H9 (cell line): ENCODE data around the gene FOXO6. TPM values are rescaled to one million over a fixed set of nuclear protein-coding genes. Genes with fewer than 3 reads are reported as not detected.

ENCODE experiments used
- DNase-seq: peaks from one replicate; pipeline ENCODE4 v3.0.0-alpha.2; 2017
- H2AFZ ChIP-seq: one replicate; pipeline ENCODE4 v1.6.1; 2013; ENCODE audit warnings: mild to moderate bottlenecking, low read length, control low read depth, moderate library complexity
- H2AK5ac ChIP-seq: 2 replicates; pipeline ENCODE4 v1.6.1; 2013; ENCODE audit warnings: low read length, control low read depth, mixed read lengths; ENCODE audit not compliant: insufficient read length
- H2BK120ac ChIP-seq: one replicate; pipeline ENCODE4 v1.6.1; 2013; ENCODE audit warnings: low read depth, mild to moderate bottlenecking, low read length, control low read depth, inconsistent platforms; ENCODE audit not compliant: poor library complexity, severe bottlenecking
- H2BK12ac ChIP-seq: 2 replicates; pipeline ENCODE4 v1.6.1; 2013; ENCODE audit warnings: low read length, control low read depth, mixed read lengths, low read depth; ENCODE audit not compliant: insufficient read length
- H2BK15ac ChIP-seq: 2 replicates; pipeline ENCODE4 v1.6.1; 2013; ENCODE audit warnings: low read depth, low read length, control low read depth
- H2BK20ac ChIP-seq: one replicate; pipeline ENCODE4 v1.6.1; 2013; ENCODE audit warnings: low read depth, mild to moderate bottlenecking, low read length, control low read depth, inconsistent platforms; ENCODE audit not compliant: poor library complexity, severe bottlenecking
- H2BK5ac ChIP-seq: 2 replicates; pipeline ENCODE4 v1.6.1; 2013; ENCODE audit warnings: low read length, control low read depth, mixed read lengths; ENCODE audit not compliant: insufficient read length
- H3K14ac ChIP-seq: 2 replicates; pipeline ENCODE4 v1.6.1; 2013; ENCODE audit warnings: low read length, control low read depth; ENCODE audit not compliant: insufficient read depth
- H3K18ac ChIP-seq: 2 replicates; pipeline ENCODE4 v1.6.1; 2013; ENCODE audit warnings: low read depth, mild to moderate bottlenecking, mixed read lengths, low read length, control low read depth; ENCODE audit not compliant: insufficient read length
- H3K23ac ChIP-seq: 2 replicates; pipeline ENCODE4 v1.6.1; 2013; ENCODE audit warnings: low read length, control low read depth, mixed read lengths, low read depth; ENCODE audit not compliant: insufficient read length
- H3K23me2 ChIP-seq: 2 replicates; pipeline ENCODE4 v1.6.1; 2013; ENCODE audit warnings: low read depth, mild to moderate bottlenecking, mixed read lengths, low read length, control low read depth; ENCODE audit not compliant: insufficient read length, poor library complexity, severe bottlenecking
- H3K27ac ChIP-seq: 2 replicates; pipeline ENCODE4 v1.5.1; 2013; ENCODE audit warnings: low read length, control low read depth, mixed read lengths, low read depth; ENCODE audit not compliant: insufficient read length
- H3K27me3 ChIP-seq: 2 replicates; pipeline ENCODE4 v1.6.1; 2013; ENCODE audit warnings: low read length, control low read depth, inconsistent platforms; ENCODE audit not compliant: insufficient read depth
- H3K4ac ChIP-seq: 2 replicates; pipeline ENCODE4 v1.6.1; 2013; ENCODE audit warnings: low read depth, mild to moderate bottlenecking, control low read depth, inconsistent platforms, low read length, moderate library complexity
- H3K4me1 ChIP-seq: 2 replicates; pipeline ENCODE4 v1.6.1; 2013; ENCODE audit warnings: low read length, control low read depth, inconsistent platforms; ENCODE audit not compliant: insufficient read depth
- H3K4me2 ChIP-seq: 2 replicates; pipeline ENCODE4 v1.6.1; 2013; ENCODE audit warnings: low read length, control low read depth, mixed read lengths; ENCODE audit not compliant: insufficient read length, insufficient read depth
- H3K56ac ChIP-seq: 2 replicates; pipeline ENCODE4 v1.6.1; 2013; ENCODE audit warnings: low read depth, mild to moderate bottlenecking, mixed read lengths, low read length, control low read depth; ENCODE audit not compliant: insufficient read length
- H3K79me1 ChIP-seq: 2 replicates; pipeline ENCODE4 v1.6.1; 2013; ENCODE audit warnings: low read depth, mild to moderate bottlenecking, moderate library complexity, low read length, control low read depth, inconsistent platforms; ENCODE audit not compliant: insufficient read depth, poor library complexity, severe bottlenecking
- H3K79me2 ChIP-seq: 2 replicates; pipeline ENCODE4 v1.6.1; 2013; ENCODE audit warnings: low read length, control low read depth, inconsistent platforms; ENCODE audit not compliant: insufficient read depth
- H3K9ac ChIP-seq: 2 replicates; pipeline ENCODE4 v1.6.1; 2013; ENCODE audit warnings: low read length, control low read depth, mixed read lengths; ENCODE audit not compliant: insufficient read length; ENCODE audit errors: extremely low read depth
- H3K9me3 ChIP-seq: one replicate; pipeline ENCODE4 v1.6.1; 2013; ENCODE audit warnings: low read depth, low read length, inconsistent platforms; ENCODE audit not compliant: control insufficient read depth
- H3T11ph ChIP-seq: one replicate; pipeline ENCODE4 v1.6.1; 2013; ENCODE audit warnings: mild to moderate bottlenecking, low read length, control low read depth, inconsistent platforms
- H4K20me1 ChIP-seq: one replicate; pipeline ENCODE4 v1.6.1; 2013; ENCODE audit not compliant: control insufficient read depth, insufficient read length, insufficient read depth
- H4K5ac ChIP-seq: 2 replicates; pipeline ENCODE4 v1.6.1; 2013; ENCODE audit warnings: low read depth, mild to moderate bottlenecking, mixed read lengths, low read length, control low read depth; ENCODE audit not compliant: insufficient read length
- H4K8ac ChIP-seq: replicated peaks from 2 replicates; pipeline ENCODE4 v1.6.1; 2013; ENCODE audit warnings: low read length, control low read depth, mixed read lengths, low read depth; ENCODE audit not compliant: insufficient read length
- H4K91ac ChIP-seq: 2 replicates; pipeline ENCODE4 v1.6.1; 2013; ENCODE audit warnings: low read depth, mild to moderate bottlenecking, moderate library complexity, mixed read lengths, low read length, control low read depth; ENCODE audit not compliant: insufficient read length
- H3K27ac Mint-ChIP-seq, 3 experiments: 2 replicates in 2 of 3; 3 replicates in 1 of 3; pipeline ENCODE4 v1.8.0; 2020 to 2021; ENCODE audit warnings: mixed read lengths in 3 of 3, mild to moderate bottlenecking in 1 of 3, moderate library complexity in 1 of 3
- H3K27me3 Mint-ChIP-seq: 2 replicates; pipeline ENCODE4 v1.8.0; 2021; ENCODE audit warnings: low read depth, mild to moderate bottlenecking, moderate library complexity, mixed read lengths
- H3K36me3 Mint-ChIP-seq, 3 experiments: 2 replicates in 2 of 3; 3 replicates in 1 of 3; pipeline ENCODE4 v1.8.0; 2020 to 2021; ENCODE audit warnings: low read depth in 3 of 3, mixed read lengths in 3 of 3; ENCODE audit not compliant: insufficient read depth in 1 of 3
- H3K4me1 Mint-ChIP-seq, 2 experiments: 2 replicates each; pipeline ENCODE4 v1.8.0; 2020; ENCODE audit warnings: mixed read lengths in 2 of 2
- H3K4me3 Mint-ChIP-seq, 2 experiments: 2 replicates in 1 of 2; 3 replicates in 1 of 2; pipeline ENCODE4 v1.8.0; 2020 to 2021; ENCODE audit warnings: mild to moderate bottlenecking in 2 of 2, mixed read lengths in 2 of 2, moderate library complexity in 1 of 2
- H3K9me3 Mint-ChIP-seq, 2 experiments: 2 replicates in 1 of 2; 3 replicates in 1 of 2; pipeline ENCODE4 v1.8.0; 2020; ENCODE audit warnings: mild to moderate bottlenecking in 2 of 2, mixed read lengths in 2 of 2, moderate library complexity in 1 of 2
- CTCF ChIP-seq: fragments of 200-600 bp; sonication (generic); conservative IDR thresholded peaks from 3 replicates; pipeline ENCODE4 v1.8.0; 2021; ENCODE audit warnings: antibody characterized with exemption, mild to moderate bottlenecking
- WGBS: extraction: QIAGEN DNeasy Blood & Tissue Kit; methylation state at CpG from one replicate; pipeline ENCODE4 v1.1.7; 2013; ENCODE audit warnings: missing lambda C conversion rate, low lambda C conversion rate, mixed read lengths; ENCODE audit not compliant: insufficient read length; ENCODE audit errors: extremely low coverage; 5-methylcytosine and 5-hydroxymethylcytosine counted together
- total RNA-seq: library from RNA; stranded (reverse); gene quantifications from 2 replicates; pipeline ENCODE4 v1.2.1, GENCODE V29; 2021

The FOXO6 gene
- total RNA-seq, 1 experiment from 2014 or later = 0.83 TPM

- Histone ChIP-seq H3K4me1 (no peaks in the 10 kb centered on the region; the same call in 1 of the 2 replicates), H2AK5ac (no peak overlapping the region), H2BK12ac (no peak overlapping the region), H3K27ac (no peak overlapping the region), H3K27me3 (peaks cover 19% of the 10 kb centered on the region), H2BK120ac (no peak overlapping the region), H2BK15ac (no peak overlapping the region), H3K4ac (no peak overlapping the region), H4K91ac (no peak overlapping the region), H3K79me2 (no peaks in the 10 kb centered on the region), H4K20me1 (no peaks in the 10 kb centered on the region), H4K8ac (no peak overlapping the region), H4K5ac (no peak overlapping the region), H3T11ph (no peak overlapping the region), H3K23ac (no peak overlapping the region), H3K18ac (no peak overlapping the region), H3K56ac (no peak overlapping the region), H3K9ac (no peak overlapping the region), H2BK20ac (no peak overlapping the region), H2AFZ (no peak overlapping the region), H3K4me2 (no peak overlapping the region), H3K9me3 (no peaks in the 10 kb centered on the region), H3K79me1 (no peaks in the 10 kb centered on the region), H3K23me2 (peaks cover 11% of the 10 kb centered on the region), H2BK5ac (no peak overlapping the region), H3K14ac (no peak overlapping the region)
- Mint-ChIP-seq H3K27ac (0 out of 7 replicates have a peak overlapping the region, but pooled peaks of 1 of the 3 experiments have one; percentile 45), H3K4me1 (peaks cover 27 to 46% of the 10 kb centered on the region in 2 experiments), H3K27me3 (peaks cover 58% of the 10 kb centered on the region), H3K4me3 (peak overlapping the region in 1 of 2 experiments; percentile 32; a peak in 1 of 5 replicates), H3K9me3 (no peaks in the 10 kb centered on the region; a peak in 1 of 5 replicates), H3K36me3 (no peaks in the 10 kb centered on the region)
- WGBS = no CpG with 5 or more reads among the region's 10 CpGs
- no peak for TF ChIP-seq CTCF
- no peak for DNase-seq
These were observed 1.8 kb upstream of the FOXO6 start for GRCh38 chr1:41359211-41360073.
